ENCODE data around the gene SIM1. TPM values are rescaled to one million over a fixed set of nuclear protein-coding genes. Genes with fewer than 3 reads are reported as not detected.

Gene SIM1
- total RNA-seq, 2 donors from 2014 or later: not detected

DNA sequence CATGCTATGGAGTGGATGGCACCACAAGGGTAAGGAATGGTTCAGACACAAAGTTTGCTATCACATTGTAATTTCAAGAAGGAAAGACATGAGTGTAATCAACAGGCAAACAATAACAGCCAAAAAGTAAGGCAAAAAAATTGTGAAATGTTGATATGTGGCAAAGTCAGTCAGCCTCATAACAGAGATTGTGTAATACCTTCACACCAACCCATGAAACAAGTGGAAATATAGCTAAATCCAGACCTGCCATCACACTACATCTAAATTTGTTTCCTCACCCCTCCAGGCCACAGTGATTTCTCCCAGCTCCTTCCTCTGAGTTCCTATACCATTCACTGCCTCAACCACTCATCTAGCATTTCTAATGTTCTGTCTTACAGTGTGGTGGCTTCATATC, 37.3 kb downstream of the SIM1 start:
- TF ChIP-seq, protein P1, sequence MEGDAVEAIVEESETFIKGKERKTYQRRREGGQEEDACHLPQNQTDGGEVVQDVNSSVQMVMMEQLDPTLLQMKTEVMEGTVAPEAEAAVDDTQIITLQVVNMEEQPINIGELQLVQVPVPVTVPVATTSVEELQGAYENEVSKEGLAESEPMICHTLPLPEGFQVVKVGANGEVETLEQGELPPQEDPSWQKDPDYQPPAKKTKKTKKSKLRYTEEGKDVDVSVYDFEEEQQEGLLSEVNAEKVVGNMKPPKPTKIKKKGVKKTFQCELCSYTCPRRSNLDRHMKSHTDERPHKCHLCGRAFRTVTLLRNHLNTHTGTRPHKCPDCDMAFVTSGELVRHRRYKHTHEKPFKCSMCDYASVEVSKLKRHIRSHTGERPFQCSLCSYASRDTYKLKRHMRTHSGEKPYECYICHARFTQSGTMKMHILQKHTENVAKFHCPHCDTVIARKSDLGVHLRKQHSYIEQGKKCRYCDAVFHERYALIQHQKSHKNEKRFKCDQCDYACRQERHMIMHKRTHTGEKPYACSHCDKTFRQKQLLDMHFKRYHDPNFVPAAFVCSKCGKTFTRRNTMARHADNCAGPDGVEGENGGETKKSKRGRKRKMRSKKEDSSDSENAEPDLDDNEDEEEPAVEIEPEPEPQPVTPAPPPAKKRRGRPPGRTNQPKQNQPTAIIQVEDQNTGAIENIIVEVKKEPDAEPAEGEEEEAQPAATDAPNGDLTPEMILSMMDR (IDR thresholded peaks at IDR 0.05): no peak
- no peaks in the 10 kb centered on the region for H3K36me3 ChIP-seq
- H3K27me3 ChIP-seq: no peaks in the 10 kb centered on the region
- no peak overlapping the region for H3K27ac ChIP-seq
- H3K9me3 ChIP-seq: no peaks in the 10 kb centered on the region
- H3K4me3 ChIP-seq: no peak overlapping the region
- H3K4me1 ChIP-seq: no peaks in the 10 kb centered on the region
- no peak for DNase-seq (ENCODE audit: low spot score)

DNA sequence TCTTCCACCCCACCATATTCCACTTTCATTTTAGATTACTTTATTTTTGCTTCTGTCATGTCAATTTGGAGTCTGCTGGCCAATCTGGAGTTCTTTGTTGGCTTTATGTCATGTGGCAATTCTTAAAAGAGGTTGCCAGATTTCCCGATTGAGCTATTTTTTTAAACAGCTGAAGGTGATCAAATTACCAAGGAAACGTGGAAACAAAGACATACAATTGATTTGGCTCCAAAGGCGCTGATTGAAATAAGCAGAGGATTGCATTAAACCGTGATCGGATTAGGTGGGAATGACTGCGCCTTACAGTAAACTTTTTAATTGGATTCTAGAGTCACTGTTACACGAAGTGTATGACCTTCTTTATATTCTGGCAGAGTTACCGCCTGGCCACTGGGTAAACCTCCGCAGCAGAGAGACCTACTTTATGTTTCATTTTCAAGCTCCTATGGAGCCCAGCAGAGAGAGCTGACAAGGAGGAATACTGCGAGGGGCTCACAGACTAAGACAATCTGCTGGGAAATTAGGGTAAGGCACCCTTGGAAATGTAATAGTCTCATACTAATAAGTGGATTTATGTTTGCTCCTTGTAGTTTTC, 37.9 kb downstream of the SIM1 start:
- Histone ChIP-seq H3K9me3 (no peaks in the 10 kb centered on the region), H3K27me3 (no peaks in the 10 kb centered on the region), H3K4me1 (no peaks in the 10 kb centered on the region), H3K36me3 (no peaks in the 10 kb centered on the region), H3K4me3 (no peak overlapping the region), H3K27ac (no peak overlapping the region)
- TF ChIP-seq, protein P1 (IDR thresholded peaks at IDR 0.05): no peak
- no peak for DNase-seq (ENCODE audit: low spot score)

DNA sequence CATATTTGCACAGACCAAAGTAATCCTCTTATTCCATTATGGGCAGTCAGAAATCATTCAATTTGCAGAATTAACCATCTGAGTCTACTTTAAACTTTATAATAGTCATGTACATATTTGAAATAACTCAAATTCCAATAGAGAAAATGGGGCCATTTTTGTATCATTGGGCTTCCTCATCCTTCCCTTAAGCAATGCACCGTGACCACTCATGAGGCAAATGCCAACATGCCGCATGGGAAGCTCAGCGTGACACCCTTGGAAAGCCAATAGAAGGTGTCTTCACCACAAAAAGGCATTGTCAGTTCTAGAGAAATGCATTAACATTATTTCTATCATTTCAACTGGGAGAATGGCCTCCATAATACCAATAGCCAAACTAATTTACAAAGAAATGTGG, 38.5 kb downstream of the SIM1 start:
- Histone ChIP-seq H3K4me1 (no peaks in the 10 kb centered on the region), H3K36me3 (no peaks in the 10 kb centered on the region), H3K27me3 (no peaks in the 10 kb centered on the region), H3K4me3 (no peak overlapping the region), H3K9me3 (no peaks in the 10 kb centered on the region), H3K27ac (no peak overlapping the region)
- DNase-seq (ENCODE audit: low spot score): no peak
- TF ChIP-seq, protein P1 (IDR thresholded peaks at IDR 0.05): no peak

DNA sequence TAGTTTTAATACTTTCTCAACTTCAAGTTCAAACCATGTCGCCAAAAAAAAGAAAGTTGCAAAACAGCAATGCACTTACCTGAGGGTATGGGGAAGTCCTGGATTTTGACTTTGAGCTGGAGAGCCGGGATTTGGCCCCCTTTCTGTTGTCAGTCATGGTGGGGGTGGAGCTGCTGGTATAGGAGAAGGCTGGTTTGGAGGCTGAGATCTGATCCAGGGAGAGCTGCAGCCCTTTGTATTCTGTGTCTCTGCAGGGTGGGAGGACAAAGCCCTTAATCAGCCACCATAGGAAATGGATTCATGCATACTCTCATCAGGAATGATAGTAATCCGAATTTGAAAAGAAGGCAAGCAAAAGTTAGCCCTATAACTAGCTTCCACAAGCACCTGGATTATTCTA, 44.0 kb downstream of the SIM1 start:
- no peaks in the 10 kb centered on the region for H3K27me3 ChIP-seq
- no peak overlapping the region for H3K4me3 ChIP-seq
- no peak overlapping the region for H3K27ac ChIP-seq
- TF ChIP-seq, protein P1 (IDR thresholded peaks at IDR 0.05): no peak
- H3K36me3 ChIP-seq: no peaks in the 10 kb centered on the region
- H3K9me3 ChIP-seq: no peaks in the 10 kb centered on the region
- H3K4me1 ChIP-seq: no peaks in the 10 kb centered on the region
- no peak for DNase-seq (ENCODE audit: low spot score)

DNA sequence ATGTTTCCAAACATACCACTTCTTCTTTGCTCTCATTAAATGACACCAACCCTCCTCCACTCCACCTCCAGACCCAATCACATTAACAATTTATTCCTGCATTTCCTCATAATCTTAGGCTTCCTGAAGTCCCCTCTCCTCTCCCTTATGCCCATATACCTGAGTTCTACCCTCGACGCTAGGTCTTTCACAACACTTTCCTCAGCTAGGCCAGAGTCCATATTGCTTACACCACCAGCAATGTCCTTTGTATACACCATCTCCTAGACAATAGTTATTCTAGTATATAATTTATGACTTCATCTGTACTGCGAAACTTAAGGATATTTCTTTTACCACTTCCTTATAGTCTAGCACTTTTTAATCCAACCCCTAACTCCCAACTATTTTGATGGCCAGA, 47.7 kb downstream of the SIM1 start:
- Histone ChIP-seq H3K27ac (no peak overlapping the region), H3K9me3 (no peaks in the 10 kb centered on the region), H3K4me3 (no peak overlapping the region), H3K4me1 (no peaks in the 10 kb centered on the region), H3K36me3 (no peaks in the 10 kb centered on the region), H3K27me3 (no peaks in the 10 kb centered on the region)
- DNase-seq (ENCODE audit: low spot score): no peak
- TF ChIP-seq, protein P1 (IDR thresholded peaks at IDR 0.05): no peak

GRCh38 chr6:100415768-100416167, 49.0 kb downstream of the SIM1 start:
- H3K4me1 ChIP-seq: no peaks in the 10 kb centered on the region

More at GRCh38 chr6:100415768-100416167, 49.0 kb downstream of the SIM1 start:
- H3K36me3 ChIP-seq: no peaks in the 10 kb centered on the region
- no peaks in the 10 kb centered on the region for H3K27me3 ChIP-seq
- DNase-seq (ENCODE audit: low spot score): no peak
- no peaks in the 10 kb centered on the region for H3K9me3 ChIP-seq
- no peak overlapping the region for H3K4me3 ChIP-seq
- TF ChIP-seq, protein P1 (IDR thresholded peaks at IDR 0.05): no peak
- H3K27ac ChIP-seq: no peak overlapping the region
